Sigmoid colon (tissue), 4 donors: ENCODE data around the gene MSH2.

Source experiments
- POLR2A ChIP-seq, 2 donors: fragments of 450-650 bp; IDR thresholded peaks; one replicate each; pipeline ENCODE4 v1.6.1; 2016; ENCODE audit warnings: antibody characterized with exemption in 2 of 2, mild to moderate bottlenecking in 2 of 2, moderate library complexity in 2 of 2
- POLR2AphosphoS5 ChIP-seq, 4 donors: sonication (generic); formaldehyde crosslinking; IDR thresholded peaks; one replicate each; pipeline ENCODE4 v1.6.1; 2017; ENCODE audit warnings: antibody characterized with exemption in 4 of 4
- TF ChIP-seq, protein P1 (sequence below), 4 experiments: fragments of 450-650 bp in 3 of 4; fragments of 200-600 bp in 1 of 4; IDR thresholded peaks; one replicate each; pipeline ENCODE4 v1.5.1; 2016 to 2019; ENCODE audit warnings: antibody characterized with exemption in 4 of 4, mild to moderate bottlenecking in 3 of 4, moderate library complexity in 2 of 4

DNA sequence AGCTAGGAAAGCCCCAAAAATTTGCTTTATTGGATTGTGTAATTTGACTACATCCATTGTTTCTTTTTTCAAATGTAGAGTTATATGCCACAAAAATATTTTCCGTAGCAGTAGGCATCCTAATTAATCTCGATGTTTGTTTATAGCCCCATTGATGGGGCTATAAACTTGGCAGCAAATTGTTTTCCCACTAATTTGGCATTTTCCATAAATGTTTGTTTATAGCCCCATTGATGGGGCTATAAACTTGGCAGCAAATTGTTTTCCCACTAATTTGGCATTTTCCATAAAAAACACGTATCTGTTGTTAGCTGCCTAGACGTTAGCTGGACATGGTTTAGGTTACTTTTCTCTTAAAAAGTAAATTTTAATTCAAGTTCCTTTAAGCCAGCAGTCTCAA lies 23.8 kb downstream of the MSH2 start:
- TF ChIP-seq POLR2AphosphoS5 (IDR thresholded peaks at IDR 0.05): no peak
- TF ChIP-seq POLR2A (IDR thresholded peaks at IDR 0.05): no peak
- TF ChIP-seq, protein P1, sequence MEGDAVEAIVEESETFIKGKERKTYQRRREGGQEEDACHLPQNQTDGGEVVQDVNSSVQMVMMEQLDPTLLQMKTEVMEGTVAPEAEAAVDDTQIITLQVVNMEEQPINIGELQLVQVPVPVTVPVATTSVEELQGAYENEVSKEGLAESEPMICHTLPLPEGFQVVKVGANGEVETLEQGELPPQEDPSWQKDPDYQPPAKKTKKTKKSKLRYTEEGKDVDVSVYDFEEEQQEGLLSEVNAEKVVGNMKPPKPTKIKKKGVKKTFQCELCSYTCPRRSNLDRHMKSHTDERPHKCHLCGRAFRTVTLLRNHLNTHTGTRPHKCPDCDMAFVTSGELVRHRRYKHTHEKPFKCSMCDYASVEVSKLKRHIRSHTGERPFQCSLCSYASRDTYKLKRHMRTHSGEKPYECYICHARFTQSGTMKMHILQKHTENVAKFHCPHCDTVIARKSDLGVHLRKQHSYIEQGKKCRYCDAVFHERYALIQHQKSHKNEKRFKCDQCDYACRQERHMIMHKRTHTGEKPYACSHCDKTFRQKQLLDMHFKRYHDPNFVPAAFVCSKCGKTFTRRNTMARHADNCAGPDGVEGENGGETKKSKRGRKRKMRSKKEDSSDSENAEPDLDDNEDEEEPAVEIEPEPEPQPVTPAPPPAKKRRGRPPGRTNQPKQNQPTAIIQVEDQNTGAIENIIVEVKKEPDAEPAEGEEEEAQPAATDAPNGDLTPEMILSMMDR (IDR thresholded peaks at IDR 0.05): no peak
